HUES48 (cell line): Measurements from ENCODE around the gene LRRC3.
"Not testable (repeated sequence)": the region's sequence is repeated elsewhere in the genome, so short reads cannot be mapped to it uniquely, and the experiment has no call there.

Experiments used
- H3K27ac ChIP-seq: one replicate; pipeline ENCODE4 v1.7.0; 2013; ENCODE audit warnings: low read depth, low read length, inconsistent platforms
- H3K27me3 ChIP-seq: 2 replicates; pipeline ENCODE4 v1.6.1; 2013; ENCODE audit warnings: mild to moderate bottlenecking, low read length; ENCODE audit not compliant: control insufficient read depth, insufficient read depth
- H3K36me3 ChIP-seq: 2 replicates; pipeline ENCODE4 v1.6.1; 2013; ENCODE audit warnings: low read length; ENCODE audit not compliant: control insufficient read depth, insufficient read depth
- H3K4me1 ChIP-seq: 2 replicates; pipeline ENCODE4 v1.6.1; 2013; ENCODE audit warnings: mild to moderate bottlenecking, low read length; ENCODE audit not compliant: control insufficient read depth, insufficient read depth
- H3K4me3 ChIP-seq: 2 replicates; pipeline ENCODE4 v1.5.1; 2013; ENCODE audit warnings: mild to moderate bottlenecking, low read depth, low read length
- H3K9ac ChIP-seq: 2 replicates; pipeline ENCODE4 v1.6.1; 2013; ENCODE audit warnings: mild to moderate bottlenecking, low read depth, low read length, moderate library complexity
- H3K9me3 ChIP-seq: 2 replicates; pipeline ENCODE4 v1.6.1; 2013; ENCODE audit warnings: low read length; ENCODE audit not compliant: control insufficient read depth, insufficient read depth

Gene LRRC3

DNA sequence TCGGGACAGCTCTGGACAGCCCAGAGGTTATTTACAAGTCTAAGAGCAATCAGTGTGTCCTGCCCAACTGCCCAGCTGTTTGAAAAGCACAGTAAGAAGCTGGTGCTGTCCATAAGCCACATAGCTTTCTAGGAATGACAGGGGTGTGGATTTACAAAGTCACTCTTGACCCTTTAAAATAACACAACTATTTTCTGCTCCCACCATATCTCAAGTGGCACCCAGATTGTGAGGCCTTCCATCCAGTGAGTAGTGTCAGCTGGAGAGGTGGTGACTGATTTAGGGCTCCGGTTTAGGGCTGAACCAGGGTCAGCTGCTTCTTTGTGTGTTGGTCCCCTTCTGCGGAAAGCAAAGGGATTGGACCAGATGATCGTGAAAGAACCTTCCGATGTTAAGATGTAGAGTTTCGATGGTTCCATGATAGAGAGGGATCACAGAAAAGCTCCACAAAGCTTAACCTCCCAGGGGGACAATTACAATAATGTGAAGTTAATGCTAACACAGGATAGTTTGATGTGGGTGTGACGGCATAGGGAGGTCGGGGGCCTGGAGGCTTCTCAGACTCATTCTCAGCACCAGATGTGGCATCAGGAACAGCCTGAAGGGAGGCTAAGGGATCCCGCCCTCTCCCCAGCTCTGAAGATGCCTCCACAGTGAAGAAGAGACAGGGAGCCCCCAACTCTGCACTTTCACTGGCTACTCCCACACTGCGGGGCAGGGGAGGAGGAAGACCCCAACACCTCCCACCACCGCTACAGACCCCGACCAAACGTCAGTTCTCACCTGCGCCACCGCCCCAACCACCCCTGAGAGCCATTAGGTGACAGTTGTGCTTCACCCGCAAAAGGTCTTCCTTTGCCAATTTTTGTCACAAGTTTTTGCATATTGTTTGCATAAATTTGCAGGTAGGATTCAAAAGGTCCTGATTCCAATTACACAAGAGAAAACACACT is 40.6 kb downstream of the LRRC3 start:
- Histone ChIP-seq H3K36me3 (no peaks in the 10 kb centered on the region), H3K27ac (no peak overlapping the region), H3K27me3 (no peaks in the 10 kb centered on the region), H3K9ac (no peak overlapping the region), H3K9me3 (peaks cover 18% of the 10 kb centered on the region), H3K4me1 (peaks cover 18% of the 10 kb centered on the region), H3K4me3 (no peak overlapping the region)

DNA sequence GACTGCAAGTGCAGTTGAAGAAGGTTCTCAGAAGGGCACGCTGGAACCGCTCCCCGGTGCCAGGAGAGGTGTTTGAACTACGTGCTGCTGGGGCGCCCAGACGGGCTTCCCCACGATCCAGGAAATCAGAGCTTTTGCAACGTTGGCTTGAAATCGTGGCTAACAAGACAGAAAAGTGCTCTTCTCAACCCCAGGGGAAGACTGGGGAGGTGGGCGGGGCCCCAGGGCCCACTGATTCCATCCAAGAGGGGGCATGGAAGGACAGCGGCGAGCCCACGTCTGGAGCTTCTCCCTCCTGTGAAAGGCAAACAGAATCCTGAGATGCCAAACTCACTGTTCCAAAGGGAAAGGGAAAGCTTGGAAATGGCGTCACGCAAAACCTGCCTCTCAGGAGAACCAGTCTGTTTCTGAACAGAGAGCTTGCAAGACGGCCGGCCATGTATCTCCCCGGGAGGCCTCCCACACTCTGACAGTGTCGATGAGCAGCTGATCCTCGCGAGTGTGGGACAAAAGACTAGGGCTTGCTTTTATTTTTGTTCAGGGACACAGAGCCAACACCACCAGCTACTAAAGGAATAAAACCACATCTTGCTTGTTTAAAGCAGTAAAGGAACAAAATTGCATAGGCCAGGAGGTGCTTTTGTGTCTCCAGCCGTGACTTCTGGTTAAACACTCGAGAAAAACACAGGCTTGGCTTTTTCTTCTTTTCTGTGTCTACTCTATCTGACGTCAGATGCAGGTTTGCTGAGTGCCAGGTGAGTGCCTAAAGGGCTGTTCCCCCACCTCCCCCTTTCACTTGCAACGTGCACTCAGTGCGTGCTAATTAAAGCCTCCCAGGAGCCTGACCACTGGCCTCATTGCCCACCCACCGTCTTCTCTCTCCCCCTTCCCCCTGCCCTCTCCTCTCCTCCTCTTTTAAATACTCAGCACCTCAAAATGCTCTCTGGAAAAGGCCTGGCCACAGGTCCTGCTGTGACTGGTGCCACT is 41.5 kb downstream of the LRRC3 start:
- no peaks in the 10 kb centered on the region for H3K27me3 ChIP-seq
- H3K4me1 ChIP-seq: peaks cover 18% of the 10 kb centered on the region
- no peak overlapping the region for H3K27ac ChIP-seq
- no peak overlapping the region for H3K4me3 ChIP-seq
- H3K9ac ChIP-seq: no peak overlapping the region
- no peaks in the 10 kb centered on the region for H3K36me3 ChIP-seq
- peaks cover 14% of the 10 kb centered on the region for H3K9me3 ChIP-seq

DNA sequence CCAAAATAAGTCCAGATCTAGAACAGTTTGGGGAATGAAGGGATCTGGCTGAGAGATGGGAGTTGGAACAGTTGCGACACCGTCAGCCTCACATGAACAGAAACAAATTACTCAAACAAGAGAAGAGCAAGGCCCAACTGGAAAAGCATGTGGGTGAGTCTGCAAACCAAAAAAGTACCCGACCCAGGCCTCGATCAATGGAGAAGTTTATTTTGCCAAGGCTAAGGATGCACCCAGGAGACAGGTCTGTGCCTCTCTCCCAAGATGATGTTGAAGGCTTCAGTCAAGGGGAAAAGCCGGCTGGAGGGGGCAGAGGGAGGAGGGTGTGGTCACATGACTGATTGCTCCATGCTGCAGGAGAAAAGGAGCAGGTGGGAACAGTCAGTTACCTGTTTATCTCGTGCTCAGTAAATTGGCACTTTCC is 42.4 kb downstream of the LRRC3 start:
- no peak overlapping the region for H3K27ac ChIP-seq
- no peak overlapping the region for H3K9ac ChIP-seq
- H3K27me3 ChIP-seq: no peaks in the 10 kb centered on the region
- no peaks in the 10 kb centered on the region for H3K36me3 ChIP-seq
- peaks cover 18% of the 10 kb centered on the region for H3K4me1 ChIP-seq
- peaks cover 6% of the 10 kb centered on the region for H3K9me3 ChIP-seq
- H3K4me3 ChIP-seq: no peak overlapping the region

DNA sequence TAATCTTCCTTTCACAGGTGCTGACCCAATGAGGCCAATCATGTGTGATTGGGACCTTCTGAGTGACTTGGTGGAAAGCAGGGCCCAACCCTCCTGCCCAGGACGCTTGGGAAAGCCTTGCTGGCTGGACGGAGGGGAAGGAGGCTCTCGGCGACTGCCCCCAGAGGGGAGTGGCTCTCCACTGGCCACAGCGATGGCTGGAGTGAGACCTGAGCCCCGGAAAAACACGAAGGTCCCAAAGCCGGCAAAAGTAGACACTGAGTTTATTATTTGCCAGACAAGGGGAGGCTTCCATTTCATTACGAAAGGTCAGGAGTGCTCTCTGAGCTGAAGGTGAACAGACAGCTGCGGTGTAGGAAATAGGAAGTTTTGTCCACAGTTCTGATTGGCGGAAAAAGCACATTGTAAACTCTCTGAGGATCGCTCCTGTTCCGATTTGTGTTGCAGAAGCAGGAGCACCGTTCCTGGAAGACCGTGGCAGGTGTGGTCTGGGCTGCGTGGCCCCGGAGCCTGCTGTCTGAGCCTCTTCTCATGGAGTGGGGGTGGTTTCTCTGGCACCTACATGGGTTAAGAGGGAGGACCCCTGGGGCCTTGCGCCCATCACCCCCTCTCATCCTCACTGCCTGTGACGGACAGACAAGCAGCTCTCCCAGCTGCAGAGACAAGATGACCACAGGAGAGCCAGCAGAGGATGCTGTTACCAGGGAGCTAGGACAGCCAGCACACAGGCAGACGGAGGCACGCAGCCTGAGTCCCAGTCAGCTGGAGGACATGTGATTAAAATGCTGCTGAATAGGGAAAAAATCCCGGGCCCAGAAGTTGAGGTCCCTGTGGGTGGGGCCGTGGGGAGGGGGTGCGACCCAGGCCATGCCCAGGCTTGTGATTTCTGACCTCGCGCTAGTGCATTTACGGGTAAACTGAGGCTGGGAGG is 43.2 kb downstream of the LRRC3 start:
- H3K27me3 ChIP-seq: no peaks in the 10 kb centered on the region
- no peak overlapping the region for H3K9ac ChIP-seq
- no peak overlapping the region for H3K4me3 ChIP-seq
- no peak overlapping the region for H3K27ac ChIP-seq
- H3K4me1 ChIP-seq: peaks cover 18% of the 10 kb centered on the region
- H3K36me3 ChIP-seq: no peaks in the 10 kb centered on the region
- H3K9me3 ChIP-seq: no peaks in the 10 kb centered on the region

DNA sequence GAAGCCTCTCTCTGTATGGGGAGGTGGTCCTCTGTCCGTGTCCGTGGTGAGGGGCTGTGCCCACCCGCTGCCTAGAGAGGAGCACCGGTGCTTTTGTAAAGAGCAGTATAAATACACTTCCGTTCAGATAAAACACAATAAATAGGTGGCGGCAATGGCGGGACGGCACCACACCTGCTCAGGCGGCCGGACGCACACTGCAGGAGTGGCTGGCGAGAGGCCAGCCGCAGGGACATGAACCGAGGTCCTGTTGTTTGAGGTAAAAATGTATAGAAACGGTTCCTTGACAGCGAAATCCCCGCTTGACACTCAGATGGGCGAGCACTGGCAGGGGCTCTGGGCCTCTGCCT is 43.9 kb downstream of the LRRC3 start:
- H3K9me3 ChIP-seq: no peaks in the 10 kb centered on the region
- H3K36me3 ChIP-seq: no peaks in the 10 kb centered on the region
- no peaks in the 10 kb centered on the region for H3K27me3 ChIP-seq
- no peak overlapping the region for H3K27ac ChIP-seq
- H3K4me1 ChIP-seq: peaks cover 18% of the 10 kb centered on the region
- no peak overlapping the region for H3K4me3 ChIP-seq
- H3K9ac ChIP-seq: no peak overlapping the region

DNA sequence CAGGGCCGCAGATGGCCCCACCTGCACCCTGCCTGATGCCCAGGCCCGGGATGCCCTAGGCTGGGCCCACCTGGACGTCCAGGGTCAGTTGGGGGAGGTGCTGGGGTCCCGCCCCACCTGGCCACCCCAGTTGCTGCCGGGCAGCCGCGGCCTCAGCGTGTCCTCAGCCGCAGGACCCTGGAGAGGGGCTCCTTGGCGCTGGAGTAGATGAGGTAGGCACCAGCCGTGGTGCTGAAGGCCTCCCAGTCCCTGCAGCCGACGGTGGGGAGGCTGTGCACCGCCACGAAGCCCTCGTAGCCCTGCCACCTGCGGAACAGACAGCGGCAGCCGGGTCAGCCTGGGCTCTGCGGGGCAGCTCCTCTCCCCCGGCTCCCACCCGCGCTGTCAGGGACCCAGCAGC is 44.3 kb downstream of the LRRC3 start:
- Histone ChIP-seq H3K9ac (no peak overlapping the region), H3K9me3 (no peaks in the 10 kb centered on the region), H3K4me1 (peaks cover 18% of the 10 kb centered on the region), H3K27me3 (no peaks in the 10 kb centered on the region), H3K27ac (no peak overlapping the region), H3K36me3 (no peaks in the 10 kb centered on the region), H3K4me3 (no peak overlapping the region)

DNA sequence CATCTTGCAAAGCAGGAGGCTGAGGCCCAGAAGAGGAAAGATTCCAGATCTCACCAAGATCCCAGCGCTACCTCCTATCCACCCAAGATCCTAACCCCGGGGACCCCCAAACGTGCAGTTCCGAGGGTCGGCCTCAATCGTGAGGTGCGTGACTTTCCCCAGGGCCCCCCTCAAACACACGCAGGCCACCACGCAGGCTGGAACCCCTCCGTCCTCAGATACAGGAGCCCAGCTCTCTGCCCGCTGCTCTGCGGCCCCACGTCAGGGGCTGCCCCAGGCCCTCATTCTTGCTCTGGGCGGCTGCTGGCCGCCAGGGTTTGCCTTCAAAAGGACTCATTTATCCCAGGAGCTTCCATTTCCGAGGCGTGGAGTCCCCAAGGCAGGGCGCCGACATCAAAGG is 44.8 kb downstream of the LRRC3 start:
- no peak overlapping the region for H3K9ac ChIP-seq
- no peaks in the 10 kb centered on the region for H3K9me3 ChIP-seq
- H3K27me3 ChIP-seq: no peaks in the 10 kb centered on the region
- no peak overlapping the region for H3K4me3 ChIP-seq
- no peak overlapping the region for H3K27ac ChIP-seq
- H3K4me1 ChIP-seq: peaks cover 18% of the 10 kb centered on the region
- H3K36me3 ChIP-seq: no peaks in the 10 kb centered on the region

DNA sequence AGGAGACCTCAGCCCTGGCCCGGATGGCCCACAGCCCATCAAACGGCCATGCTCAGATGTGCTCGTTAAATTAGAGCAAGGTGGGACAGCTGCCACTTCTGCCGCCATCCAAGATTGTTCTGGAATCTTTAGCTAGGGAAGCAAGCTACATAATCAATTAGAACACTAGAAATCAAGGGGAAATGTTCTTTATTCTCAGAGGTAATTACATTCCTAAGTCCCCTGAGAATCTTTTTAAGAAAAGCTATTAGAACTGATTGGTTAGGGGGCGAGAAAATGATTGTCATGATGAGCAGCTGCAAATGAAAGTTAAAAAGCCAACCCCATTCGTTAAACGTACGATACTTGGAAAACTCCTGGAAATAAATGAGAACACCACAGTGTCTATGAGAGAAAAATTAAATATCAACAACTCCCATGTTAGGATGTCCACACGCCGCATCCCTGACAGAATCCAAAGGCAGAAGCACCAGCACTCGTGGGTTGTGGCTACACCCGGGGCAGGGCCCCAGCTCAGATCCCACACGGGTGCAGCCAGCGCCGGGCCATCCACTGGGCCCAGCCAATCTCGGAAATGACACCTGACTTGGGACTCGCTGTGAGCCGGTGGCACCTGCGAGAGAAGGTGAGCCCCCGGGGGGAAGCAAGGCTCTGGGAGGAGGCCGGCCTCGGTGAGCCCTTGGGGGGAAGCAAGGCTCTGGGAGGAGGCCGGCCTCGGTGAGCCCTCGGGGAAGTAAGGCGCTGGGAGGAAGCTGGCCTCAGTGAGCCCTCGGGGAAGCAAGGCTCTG is 47.1 kb downstream of the LRRC3 start:
- Histone ChIP-seq H3K4me1 (peaks cover 8% of the 10 kb centered on the region; the same call in 1 of the 2 replicates), H3K27me3 (no peaks in the 10 kb centered on the region), H3K27ac (no peak overlapping the region), H3K9ac (no peak overlapping the region), H3K4me3 (no peak overlapping the region), H3K9me3 (no peaks in the 10 kb centered on the region), H3K36me3 (no peaks in the 10 kb centered on the region)

DNA sequence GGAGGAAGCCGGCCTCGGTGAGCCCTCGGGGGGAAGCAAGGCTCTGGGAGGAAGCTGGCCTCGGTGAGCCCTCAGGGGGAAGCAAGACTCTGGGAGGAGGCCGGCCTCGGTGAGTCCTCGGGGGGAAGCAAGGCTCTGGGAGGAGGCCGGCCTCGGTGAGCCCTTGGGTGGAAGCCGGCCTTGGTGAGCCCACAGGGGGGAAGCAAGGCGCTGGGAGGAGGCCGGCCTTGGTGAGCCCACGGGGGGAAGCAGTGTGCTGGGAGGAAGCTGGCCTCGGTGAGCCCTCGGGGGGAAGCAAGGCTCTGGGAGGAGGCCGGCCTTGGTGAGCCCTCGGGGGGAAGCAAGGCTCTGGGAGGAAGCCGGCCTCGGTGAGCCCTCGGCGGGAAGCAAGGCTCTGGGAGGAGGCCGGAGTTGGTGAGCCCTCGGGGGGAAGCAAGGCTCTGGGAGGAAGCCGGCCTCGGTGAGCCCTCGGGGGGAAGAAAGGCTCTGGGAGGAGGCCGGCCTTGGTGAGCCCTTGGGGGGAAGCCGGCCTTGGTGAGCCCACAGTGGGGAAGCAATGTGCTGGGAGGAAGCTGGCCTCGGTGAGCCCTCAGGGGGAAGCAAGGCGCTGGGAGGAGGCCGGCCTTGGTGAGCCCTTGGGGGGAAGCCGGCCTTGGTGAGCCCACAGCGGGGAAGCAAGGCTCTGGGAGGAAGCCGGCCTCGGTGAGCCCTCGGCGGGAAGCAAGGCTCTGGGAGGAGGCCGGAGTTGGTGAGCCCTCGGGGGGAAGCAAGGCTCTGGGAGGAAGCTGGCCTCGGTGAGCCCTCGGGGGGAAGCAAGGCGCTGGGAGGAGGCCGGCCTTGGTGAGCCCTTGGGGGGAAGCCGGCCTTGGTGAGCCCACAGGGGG is 47.9 kb downstream of the LRRC3 start:
- not testable (repeated sequence) for H3K27ac ChIP-seq, H3K4me3 ChIP-seq, H3K9ac ChIP-seq, H3K4me1 ChIP-seq, H3K27me3 ChIP-seq, H3K36me3 ChIP-seq, H3K9me3 ChIP-seq
